Mucosa of rectum (tissue), 2 donors: ENCODE results near the gene CAMK2B.

ENCODE experiments used
- H3K27ac ChIP-seq, 2 donors: one replicate each; pipeline ENCODE4 v1.7.0; 2013; ENCODE audit warnings: inconsistent platforms in 2 of 2, low read depth in 2 of 2, low read length in 2 of 2
- H3K27me3 ChIP-seq, 2 donors: one replicate each; pipeline ENCODE4 v1.7.0; 2013; ENCODE audit warnings: low read length in 2 of 2; ENCODE audit not compliant: control insufficient read depth in 2 of 2, insufficient read depth in 2 of 2
- H3K36me3 ChIP-seq, 2 donors: one replicate each; pipeline ENCODE4 v1.7.0; 2013; ENCODE audit warnings: low read length in 2 of 2; ENCODE audit not compliant: control insufficient read depth in 2 of 2, insufficient read depth in 2 of 2
- H3K4me1 ChIP-seq, 2 donors: one replicate each; pipeline ENCODE4 v1.7.0; 2013; ENCODE audit warnings: low read length in 2 of 2, mild to moderate bottlenecking in 1 of 2; ENCODE audit not compliant: control insufficient read depth in 2 of 2, insufficient read depth in 2 of 2
- H3K4me3 ChIP-seq, 2 donors: one replicate each; pipeline ENCODE4 v1.7.0; 2013; ENCODE audit warnings: low read length in 2 of 2
- H3K9ac ChIP-seq, 2 donors: one replicate each; pipeline ENCODE4 v1.7.0; 2013; ENCODE audit warnings: low read length in 2 of 2, low read depth in 1 of 2, mild to moderate bottlenecking in 1 of 2
- H3K9me3 ChIP-seq, 2 donors: one replicate each; pipeline ENCODE4 v1.7.0; 2013; ENCODE audit warnings: low read length in 2 of 2; ENCODE audit not compliant: control insufficient read depth in 2 of 2
- donor health status: healthy.
- donor health status: Normal muscosa, but diverticular disease.

Gene CAMK2B

GRCh38 chr7:44275146-44275545, 50.2 kb downstream of the CAMK2B start:
- no peaks in the 10 kb centered on the region for H3K4me1 ChIP-seq
- H3K9ac ChIP-seq = no peak overlapping the region
- no peak overlapping the region for H3K4me3 ChIP-seq
- no peak overlapping the region for H3K27ac ChIP-seq
- H3K9me3 ChIP-seq = no peaks in the 10 kb centered on the region
- no peaks in the 10 kb centered on the region for H3K27me3 ChIP-seq
- no peaks in the 10 kb centered on the region for H3K36me3 ChIP-seq

GRCh38 chr7:44274623-44274975, 50.8 kb downstream of the CAMK2B start:
- Histone ChIP-seq H3K9me3 (no peaks in the 10 kb centered on the region), H3K4me1 (no peaks in the 10 kb centered on the region), H3K27me3 (no peaks in the 10 kb centered on the region), H3K36me3 (no peaks in the 10 kb centered on the region), H3K9ac (no peak overlapping the region), H3K27ac (no peak overlapping the region), H3K4me3 (no peak overlapping the region)

- H3K9me3 ChIP-seq = no peaks in the 10 kb centered on the region
- H3K4me3 ChIP-seq = no peak overlapping the region
- H3K36me3 ChIP-seq = no peaks in the 10 kb centered on the region
- H3K27me3 ChIP-seq = no peaks in the 10 kb centered on the region
- H3K9ac ChIP-seq = no peak overlapping the region
- H3K4me1 ChIP-seq = no peaks in the 10 kb centered on the region
- no peak overlapping the region for H3K27ac ChIP-seq
Observed at GRCh38 chr7:44273681-44274622, 51.4 kb downstream of the CAMK2B start.

GRCh38 chr7:44272981-44273380, 52.4 kb downstream of the CAMK2B start:
- H3K4me1 ChIP-seq = no peaks in the 10 kb centered on the region
- no peak overlapping the region for H3K27ac ChIP-seq
- no peaks in the 10 kb centered on the region for H3K27me3 ChIP-seq
- H3K9ac ChIP-seq = no peak overlapping the region
- H3K4me3 ChIP-seq = no peak overlapping the region
- no peaks in the 10 kb centered on the region for H3K36me3 ChIP-seq
- no peaks in the 10 kb centered on the region for H3K9me3 ChIP-seq

GRCh38 chr7:44272456-44272855, 52.9 kb downstream of the CAMK2B start:
- no peak overlapping the region for H3K9ac ChIP-seq
- H3K27me3 ChIP-seq = no peaks in the 10 kb centered on the region
- H3K27ac ChIP-seq = no peak overlapping the region
- no peak overlapping the region for H3K4me3 ChIP-seq
- no peaks in the 10 kb centered on the region for H3K4me1 ChIP-seq
- no peaks in the 10 kb centered on the region for H3K9me3 ChIP-seq
- no peaks in the 10 kb centered on the region for H3K36me3 ChIP-seq

- H3K9ac ChIP-seq = no peak overlapping the region
- peaks cover 2% of the 10 kb centered on the region in 2 donors for H3K27me3 ChIP-seq
- no peaks in the 10 kb centered on the region for H3K4me1 ChIP-seq
- H3K9me3 ChIP-seq = no peaks in the 10 kb centered on the region
- no peaks in the 10 kb centered on the region for H3K36me3 ChIP-seq
- no peak overlapping the region for H3K4me3 ChIP-seq
- no peak overlapping the region for H3K27ac ChIP-seq
Observed at GRCh38 chr7:44269943-44270493, 55.4 kb downstream of the CAMK2B start.

- Histone ChIP-seq H3K36me3 (no peaks in the 10 kb centered on the region), H3K4me1 (no peaks in the 10 kb centered on the region), H3K9me3 (no peaks in the 10 kb centered on the region), H3K27ac (no peak overlapping the region), H3K27me3 (peaks cover 2% of the 10 kb centered on the region in 2 donors), H3K9ac (no peak overlapping the region), H3K4me3 (no peak overlapping the region)
Observed at GRCh38 chr7:44269417-44269816, 56.0 kb downstream of the CAMK2B start.

- Histone ChIP-seq H3K36me3 (no peaks in the 10 kb centered on the region), H3K9ac (no peak overlapping the region), H3K9me3 (no peaks in the 10 kb centered on the region), H3K27me3 (peaks cover 4 to 7% of the 10 kb centered on the region in 2 donors), H3K4me1 (no peaks in the 10 kb centered on the region), H3K27ac (no peak overlapping the region), H3K4me3 (no peak overlapping the region)
Observed at GRCh38 chr7:44268671-44269070, 56.7 kb downstream of the CAMK2B start.

- H3K9me3 ChIP-seq = no peaks in the 10 kb centered on the region
- H3K36me3 ChIP-seq = no peaks in the 10 kb centered on the region
- H3K27ac ChIP-seq = no peak overlapping the region
- peaks cover 4 to 8% of the 10 kb centered on the region in 2 donors for H3K27me3 ChIP-seq
- no peak overlapping the region for H3K9ac ChIP-seq
- no peak overlapping the region for H3K4me3 ChIP-seq
- no peaks in the 10 kb centered on the region for H3K4me1 ChIP-seq
Observed at GRCh38 chr7:44267719-44268421, 57.5 kb downstream of the CAMK2B start.

GRCh38 chr7:44267178-44267577, 58.2 kb downstream of the CAMK2B start:
- Histone ChIP-seq H3K9ac (no peak overlapping the region), H3K36me3 (no peaks in the 10 kb centered on the region), H3K9me3 (no peaks in the 10 kb centered on the region), H3K27ac (no peak overlapping the region), H3K4me1 (no peaks in the 10 kb centered on the region), H3K4me3 (no peak overlapping the region), H3K27me3 (peaks cover 4 to 8% of the 10 kb centered on the region in 2 donors)
